SK-N-SH (cell line): ENCODE measurements around the gene MRPL23. TPM values are rescaled to one million over a fixed set of nuclear protein-coding genes. Genes with fewer than 3 reads are reported as not detected.

Experiments
- CTCF ChIA-PET: fragments of 300-600, 350-600 bp; formaldehyde crosslinking; extraction: SDS; loops from one replicate; lab custom pipeline; 2021; lab: Yijun Ruan, JAX
- POLR2A ChIA-PET: fragments of 350-600 bp; sonication (Branson Sonifier 250); formaldehyde crosslinking; extraction: SDS; loops from one replicate; lab custom pipeline; 2020; ENCODE audit warnings: antibody characterized with exemption, inconsistent platforms; lab: Yijun Ruan, JAX
- DNase-seq: peaks from one replicate; pipeline ENCODE4 v3.0.0; 2012
- H2AFZ ChIP-seq: fragments of 200-600 bp; sonication (generic); 2 replicates; pipeline ENCODE4 v1.8.1; 2016; ENCODE audit warnings: antibody characterized with exemption, mild to moderate bottlenecking, low read depth
- H3F3A ChIP-seq: fragments of 200-600 bp; sonication (generic); replicated peaks from 2 replicates; pipeline ENCODE3; 2016; ENCODE audit warnings: antibody characterized with exemption, mild to moderate bottlenecking; ENCODE audit not compliant: insufficient read depth
- H3K27ac ChIP-seq, 2 experiments: fragments of 200-500 bp in 1 of 2; fragments of 200-600 bp in 1 of 2; sonication (Bioruptor generic) in 1 of 2; sonication (generic), shearing (Covaris generic) in 1 of 2; 2 replicates each; pipeline versions ENCODE4 v1.5.1 to v1.6.1; 2014 to 2016; ENCODE audit warnings: low read depth in 2 of 2, inconsistent platforms in 1 of 2, low read length in 1 of 2, mild to moderate bottlenecking in 1 of 2, mixed read lengths in 1 of 2
- H3K27me3 ChIP-seq: fragments of 200-600 bp; sonication (generic), shearing (Covaris generic); 2 replicates; pipeline ENCODE4 v1.6.1; 2016; ENCODE audit warnings: mixed run types; ENCODE audit not compliant: insufficient read depth
- H3K36me3 ChIP-seq, 2 experiments: fragments of 200-500 bp in 1 of 2; fragments of 200-600 bp in 1 of 2; sonication (Bioruptor generic) in 1 of 2; sonication (generic) in 1 of 2; replicated peaks in 1 of 2; 2 replicates each; pipeline versions ENCODE3 to v1.5.1; 2014 to 2016; ENCODE audit warnings: low read length in 1 of 2, mild to moderate bottlenecking in 1 of 2; ENCODE audit not compliant: insufficient read depth in 2 of 2, control insufficient read depth in 1 of 2
- H3K4me1 ChIP-seq, 2 experiments: fragments of 200-500 bp in 1 of 2; fragments of 200-600 bp in 1 of 2; sonication (Bioruptor generic) in 1 of 2; sonication (generic), shearing (Covaris generic) in 1 of 2; 2 replicates each; pipeline versions ENCODE4 v1.5.1 to v1.6.1; 2014 to 2016; ENCODE audit warnings: low read depth in 1 of 2, low read length in 1 of 2, mixed run types in 1 of 2; ENCODE audit not compliant: insufficient read depth in 2 of 2, control insufficient read depth in 1 of 2
- H3K4me2 ChIP-seq: fragments of 200-600 bp; sonication (generic), shearing (Covaris generic); 2 replicates; pipeline ENCODE4 v1.6.1; 2017; ENCODE audit warnings: mixed run types
- H3K4me3 ChIP-seq, 2 experiments: fragments of 200-500 bp in 1 of 2; fragments of 200-600 bp in 1 of 2; sonication (Bioruptor generic) in 1 of 2; sonication (generic), shearing (Covaris generic) in 1 of 2; 2 replicates each; pipeline versions ENCODE4 v1.5.1 to v1.8.1; 2014 to 2016; ENCODE audit warnings: low read depth in 2 of 2, inconsistent platforms in 1 of 2, low read length in 1 of 2, mild to moderate bottlenecking in 1 of 2, mixed read lengths in 1 of 2, moderate library complexity in 1 of 2
- H3K79me2 ChIP-seq: fragments of 200-600 bp; sonication (generic); 2 replicates; pipeline ENCODE4 v1.8.1; 2017; ENCODE audit warnings: mild to moderate bottlenecking; ENCODE audit not compliant: insufficient read depth
- H3K9ac ChIP-seq: fragments of 200-600 bp; sonication (generic); 2 replicates; pipeline ENCODE4 v1.6.1; 2017; ENCODE audit warnings: mixed run types
- H3K9me2 ChIP-seq: fragments of 200-600 bp; sonication (generic); 2 replicates; pipeline ENCODE4 v1.6.1; 2017; ENCODE audit warnings: mixed run types
- H3K9me3 ChIP-seq: fragments of 200-600 bp; sonication (generic); 2 replicates; pipeline ENCODE4 v1.6.1; 2017; ENCODE audit warnings: mixed run types, mild to moderate bottlenecking, moderate library complexity
- H4K20me1 ChIP-seq: fragments of 200-600 bp; sonication (generic); 2 replicates; pipeline ENCODE4 v1.6.1; 2017; ENCODE audit warnings: mild to moderate bottlenecking, mixed run types; ENCODE audit not compliant: insufficient read depth
- CHD2 ChIP-seq: fragments of 150-350 bp; IDR thresholded peaks from 2 replicates; pipeline ENCODE4 v1.6.1; 2018; ENCODE audit warnings: low read length; ENCODE audit not compliant: partially characterized antibody
- ELF1 ChIP-seq: IDR thresholded peaks from 2 replicates; pipeline ENCODE4 v1.4.0; 2012
- EZH2phosphoT487 ChIP-seq: fragments of 200-600 bp; sonication (generic); IDR thresholded peaks from 2 replicates; pipeline ENCODE4 v1.6.1; 2017; ENCODE audit warnings: low read depth, mixed run types, mild to moderate bottlenecking, antibody characterized with exemption, moderate library complexity, borderline replicate concordance
- FOSL2 ChIP-seq: IDR thresholded peaks from 2 replicates; pipeline ENCODE4 v1.4.0; 2012; ENCODE audit warnings: low read depth, mild to moderate bottlenecking, moderate library complexity, borderline replicate concordance
- GABPA ChIP-seq: IDR thresholded peaks from 2 replicates; pipeline ENCODE4 v1.4.0; 2012; ENCODE audit warnings: low read depth, mild to moderate bottlenecking
- JUND ChIP-seq: IDR thresholded peaks from 2 replicates; pipeline ENCODE4 v1.4.0; 2012
- MXI1 ChIP-seq: IDR thresholded peaks from 2 replicates; pipeline ENCODE4 v1.6.1; 2012; ENCODE audit warnings: mild to moderate bottlenecking, low read depth, low read length, improper control_type of control experiment
- NRF1 ChIP-seq: IDR thresholded peaks from 2 replicates; pipeline ENCODE4 v1.6.1; 2012; ENCODE audit warnings: low read depth, mild to moderate bottlenecking, low read length
- RCOR1 ChIP-seq: fragments of 150-350 bp; IDR thresholded peaks from 2 replicates; pipeline ENCODE4 v1.6.1; 2017; ENCODE audit warnings: antibody characterized with exemption, low read length
- RXRA ChIP-seq: IDR thresholded peaks from 2 replicates; pipeline ENCODE4 v1.4.0; 2012; ENCODE audit warnings: low read depth, mild to moderate bottlenecking, borderline replicate concordance
- SIN3A ChIP-seq: IDR thresholded peaks from 2 replicates; pipeline ENCODE4 v1.6.1; 2012; ENCODE audit warnings: low read depth, mild to moderate bottlenecking, low read length, moderate library complexity, borderline replicate concordance
- SMC3 ChIP-seq: IDR thresholded peaks from 2 replicates; pipeline ENCODE4 v1.6.1; 2012; ENCODE audit warnings: low read depth, low read length, improper control_type of control experiment
- TAF1 ChIP-seq: IDR thresholded peaks from 2 replicates; pipeline ENCODE4 v1.6.1; 2012; ENCODE audit warnings: low read depth, mild to moderate bottlenecking, low read length, moderate library complexity, borderline replicate concordance
- TCF12 ChIP-seq: IDR thresholded peaks from 2 replicates; pipeline ENCODE4 v1.4.0; 2012
- YY1 ChIP-seq: IDR thresholded peaks from 2 replicates; pipeline ENCODE4 v1.4.0; 2012; ENCODE audit warnings: low read depth, mild to moderate bottlenecking
- WGBS: methylation state at CpG from one replicate; pipeline ENCODE4 v1.1.6; 2017; ENCODE audit warnings: low lambda C conversion rate; 5-methylcytosine and 5-hydroxymethylcytosine counted together
- polyA plus RNA-seq, 3 experiments: library from polyadenylated mRNA; depleted of rRNA; stranded (reverse); fragments of >200 nt; gene quantifications; 2 replicates each; pipeline ENCODE4 v1.2.3, GENCODE V29; 2012
- TF ChIP-seq, protein P1 (sequence below): fragments of 200-600 bp; sonication (generic); IDR thresholded peaks from 2 replicates; pipeline ENCODE4 v1.6.1; 2017; ENCODE audit warnings: antibody characterized with exemption, mild to moderate bottlenecking, moderate library complexity
- TF ChIP-seq, protein P2 (sequence below): IDR thresholded peaks from 2 replicates; pipeline ENCODE4; 2012
- TF ChIP-seq, protein P3 (sequence below): IDR thresholded peaks from 2 replicates; pipeline ENCODE4 v1.4.0; 2012; ENCODE audit warnings: low read depth, borderline replicate concordance
- TF ChIP-seq, protein P4 (sequence below): IDR thresholded peaks from 2 replicates; pipeline ENCODE4 v1.4.0; 2012; ENCODE audit warnings: low read depth, borderline replicate concordance
- TF ChIP-seq, protein P5 (sequence below): fragments of 150-350 bp; IDR thresholded peaks from 2 replicates; pipeline ENCODE4 v1.6.1; 2016; ENCODE audit warnings: mild to moderate bottlenecking, low read depth, low read length

MRPL23 gene
- polyA plus RNA-seq, 1 of the 3 experiments (the other 2 are of a cell fraction) = 264 TPM

DNA sequence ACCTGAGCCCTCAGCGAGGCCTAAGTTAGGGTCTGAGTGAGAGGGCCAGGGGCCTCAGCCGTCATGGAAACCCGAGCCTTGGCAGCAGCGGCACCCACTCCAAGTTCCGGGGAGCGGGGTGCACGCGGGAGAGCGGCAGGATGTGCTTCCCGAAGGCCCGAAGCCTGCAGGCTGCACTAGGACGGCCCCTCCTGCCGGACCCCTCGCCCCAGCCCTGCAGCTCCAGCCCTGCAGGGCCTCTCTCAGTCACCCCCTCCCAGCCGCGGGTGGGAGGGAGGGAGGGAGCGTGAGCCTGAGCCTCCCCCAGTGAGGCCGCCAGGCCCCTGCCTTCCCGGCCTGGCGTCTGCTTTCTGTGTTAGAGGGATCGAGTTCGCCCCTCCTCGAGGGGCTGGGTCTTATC lies 22.6 kb downstream of the MRPL23 start:
- Histone ChIP-seq H2AFZ (no peak overlapping the region), H3F3A (no peaks in the 10 kb centered on the region), H3K27ac (no peak overlapping the region), H3K9me2 (no peaks in the 10 kb centered on the region), H3K4me1 (no peaks in the 10 kb centered on the region), H3K4me3 (no peak overlapping the region), H3K9me3 (no peaks in the 10 kb centered on the region), H3K27me3 (no peaks in the 10 kb centered on the region), H3K36me3 (no peaks in the 10 kb centered on the region), H3K9ac (no peak overlapping the region), H4K20me1 (no peaks in the 10 kb centered on the region), H3K4me2 (no peak overlapping the region), H3K79me2 (no peaks in the 10 kb centered on the region)
- CTCF ChIA-PET = interaction anchor here (0.8 to 5.2 kb wide), 13 partner anchors 9 to 276 kb away, joined by 3 to 36 read pairs (median 5); partner anchors contain the start of genes H19 and TNNI2
- POLR2A ChIA-PET = interaction anchor here (1.6 to 1.7 kb wide), 2 partner anchors 11 to 14 kb away, joined by 6 to 7 read pairs; no protein-coding TSS in a partner anchor
- WGBS = no CpG with 5 or more reads among the region's 23 CpGs
- TF ChIP-seq, protein P1, sequence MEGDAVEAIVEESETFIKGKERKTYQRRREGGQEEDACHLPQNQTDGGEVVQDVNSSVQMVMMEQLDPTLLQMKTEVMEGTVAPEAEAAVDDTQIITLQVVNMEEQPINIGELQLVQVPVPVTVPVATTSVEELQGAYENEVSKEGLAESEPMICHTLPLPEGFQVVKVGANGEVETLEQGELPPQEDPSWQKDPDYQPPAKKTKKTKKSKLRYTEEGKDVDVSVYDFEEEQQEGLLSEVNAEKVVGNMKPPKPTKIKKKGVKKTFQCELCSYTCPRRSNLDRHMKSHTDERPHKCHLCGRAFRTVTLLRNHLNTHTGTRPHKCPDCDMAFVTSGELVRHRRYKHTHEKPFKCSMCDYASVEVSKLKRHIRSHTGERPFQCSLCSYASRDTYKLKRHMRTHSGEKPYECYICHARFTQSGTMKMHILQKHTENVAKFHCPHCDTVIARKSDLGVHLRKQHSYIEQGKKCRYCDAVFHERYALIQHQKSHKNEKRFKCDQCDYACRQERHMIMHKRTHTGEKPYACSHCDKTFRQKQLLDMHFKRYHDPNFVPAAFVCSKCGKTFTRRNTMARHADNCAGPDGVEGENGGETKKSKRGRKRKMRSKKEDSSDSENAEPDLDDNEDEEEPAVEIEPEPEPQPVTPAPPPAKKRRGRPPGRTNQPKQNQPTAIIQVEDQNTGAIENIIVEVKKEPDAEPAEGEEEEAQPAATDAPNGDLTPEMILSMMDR = no peak
- no peak for DNase-seq

DNA sequence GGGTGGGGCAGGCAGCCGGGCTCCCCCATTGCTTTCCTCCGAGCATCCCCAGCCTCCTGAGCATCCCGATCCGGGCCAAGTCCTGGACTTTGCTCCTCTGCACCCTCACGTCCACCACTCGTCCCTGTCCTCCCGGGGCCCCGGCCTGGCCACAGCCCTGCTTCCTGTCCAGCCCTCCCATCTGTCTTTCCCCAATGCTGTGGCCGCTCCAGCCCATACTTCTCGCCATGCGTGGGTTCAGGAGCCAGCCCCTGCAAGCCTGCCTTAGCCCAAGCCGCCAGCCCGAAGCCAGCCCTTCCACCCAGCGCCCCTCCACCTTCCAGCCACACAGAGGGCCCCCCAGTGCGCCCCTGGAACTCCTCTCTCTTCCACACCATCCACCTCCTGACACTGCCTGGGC lies 23.8 kb downstream of the MRPL23 start:
- no peak overlapping the region for H3K4me2 ChIP-seq
- no peak overlapping the region for H2AFZ ChIP-seq
- no peaks in the 10 kb centered on the region for H3K27me3 ChIP-seq
- 73% methylated on average over 10 of the region's 15 CpGs for WGBS
- H3F3A ChIP-seq = no peaks in the 10 kb centered on the region
- no peaks in the 10 kb centered on the region for H3K9me2 ChIP-seq
- no peaks in the 10 kb centered on the region for H3K4me1 ChIP-seq
- no peak overlapping the region; a peak in 1 of 4 replicates for H3K27ac ChIP-seq
- H4K20me1 ChIP-seq = no peaks in the 10 kb centered on the region
- CTCF ChIA-PET = interaction anchor here (5.2 kb wide), 1 partner anchor 16 kb away, joined by 36 read pairs; no protein-coding TSS in a partner anchor
- no peak for TF ChIP-seq TAF1
- no peak for TF ChIP-seq TCF12
- no peak for TF ChIP-seq FOSL2
- TF ChIP-seq, protein P2, sequence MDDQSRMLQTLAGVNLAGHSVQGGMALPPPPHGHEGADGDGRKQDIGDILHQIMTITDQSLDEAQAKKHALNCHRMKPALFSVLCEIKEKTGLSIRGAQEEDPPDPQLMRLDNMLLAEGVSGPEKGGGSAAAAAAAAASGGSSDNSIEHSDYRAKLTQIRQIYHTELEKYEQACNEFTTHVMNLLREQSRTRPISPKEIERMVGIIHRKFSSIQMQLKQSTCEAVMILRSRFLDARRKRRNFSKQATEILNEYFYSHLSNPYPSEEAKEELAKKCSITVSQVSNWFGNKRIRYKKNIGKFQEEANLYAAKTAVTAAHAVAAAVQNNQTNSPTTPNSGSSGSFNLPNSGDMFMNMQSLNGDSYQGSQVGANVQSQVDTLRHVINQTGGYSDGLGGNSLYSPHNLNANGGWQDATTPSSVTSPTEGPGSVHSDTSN = no peak
- TF ChIP-seq, protein P3, sequence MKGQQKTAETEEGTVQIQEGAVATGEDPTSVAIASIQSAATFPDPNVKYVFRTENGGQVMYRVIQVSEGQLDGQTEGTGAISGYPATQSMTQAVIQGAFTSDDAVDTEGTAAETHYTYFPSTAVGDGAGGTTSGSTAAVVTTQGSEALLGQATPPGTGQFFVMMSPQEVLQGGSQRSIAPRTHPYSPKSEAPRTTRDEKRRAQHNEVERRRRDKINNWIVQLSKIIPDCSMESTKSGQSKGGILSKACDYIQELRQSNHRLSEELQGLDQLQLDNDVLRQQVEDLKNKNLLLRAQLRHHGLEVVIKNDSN = no peak
- no peak for TF ChIP-seq NRF1
- no peak for TF ChIP-seq SIN3A
- no peak for TF ChIP-seq MXI1
- TF ChIP-seq ELF1 = no peak
- TF ChIP-seq SMC3 = no peak
- no peak for TF ChIP-seq JUND
- TF ChIP-seq YY1 = no peak
- TF ChIP-seq CHD2 = no peak
- TF ChIP-seq EZH2phosphoT487 = no peak
- TF ChIP-seq, protein P4, sequence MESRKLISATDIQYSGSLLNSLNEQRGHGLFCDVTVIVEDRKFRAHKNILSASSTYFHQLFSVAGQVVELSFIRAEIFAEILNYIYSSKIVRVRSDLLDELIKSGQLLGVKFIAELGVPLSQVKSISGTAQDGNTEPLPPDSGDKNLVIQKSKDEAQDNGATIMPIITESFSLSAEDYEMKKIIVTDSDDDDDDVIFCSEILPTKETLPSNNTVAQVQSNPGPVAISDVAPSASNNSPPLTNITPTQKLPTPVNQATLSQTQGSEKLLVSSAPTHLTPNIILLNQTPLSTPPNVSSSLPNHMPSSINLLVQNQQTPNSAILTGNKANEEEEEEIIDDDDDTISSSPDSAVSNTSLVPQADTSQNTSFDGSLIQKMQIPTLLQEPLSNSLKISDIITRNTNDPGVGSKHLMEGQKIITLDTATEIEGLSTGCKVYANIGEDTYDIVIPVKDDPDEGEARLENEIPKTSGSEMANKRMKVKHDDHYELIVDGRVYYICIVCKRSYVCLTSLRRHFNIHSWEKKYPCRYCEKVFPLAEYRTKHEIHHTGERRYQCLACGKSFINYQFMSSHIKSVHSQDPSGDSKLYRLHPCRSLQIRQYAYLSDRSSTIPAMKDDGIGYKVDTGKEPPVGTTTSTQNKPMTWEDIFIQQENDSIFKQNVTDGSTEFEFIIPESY = no peak
- no peak for TF ChIP-seq GABPA
- TF ChIP-seq, protein P5, sequence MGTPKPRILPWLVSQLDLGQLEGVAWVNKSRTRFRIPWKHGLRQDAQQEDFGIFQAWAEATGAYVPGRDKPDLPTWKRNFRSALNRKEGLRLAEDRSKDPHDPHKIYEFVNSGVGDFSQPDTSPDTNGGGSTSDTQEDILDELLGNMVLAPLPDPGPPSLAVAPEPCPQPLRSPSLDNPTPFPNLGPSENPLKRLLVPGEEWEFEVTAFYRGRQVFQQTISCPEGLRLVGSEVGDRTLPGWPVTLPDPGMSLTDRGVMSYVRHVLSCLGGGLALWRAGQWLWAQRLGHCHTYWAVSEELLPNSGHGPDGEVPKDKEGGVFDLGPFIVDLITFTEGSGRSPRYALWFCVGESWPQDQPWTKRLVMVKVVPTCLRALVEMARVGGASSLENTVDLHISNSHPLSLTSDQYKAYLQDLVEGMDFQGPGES = no peak
- TF ChIP-seq RCOR1 = no peak
- no peak for TF ChIP-seq RXRA
- no peaks in the 10 kb centered on the region for H3K9me3 ChIP-seq
- POLR2A ChIA-PET = no interaction called here
- DNase-seq = no peak
- H3K36me3 ChIP-seq = no peaks in the 10 kb centered on the region
- no peak overlapping the region for H3K9ac ChIP-seq
- no peak overlapping the region for H3K4me3 ChIP-seq
- no peaks in the 10 kb centered on the region for H3K79me2 ChIP-seq
